Measurements from ENCODE around the gene AK9.

Gene AK9

DNA sequence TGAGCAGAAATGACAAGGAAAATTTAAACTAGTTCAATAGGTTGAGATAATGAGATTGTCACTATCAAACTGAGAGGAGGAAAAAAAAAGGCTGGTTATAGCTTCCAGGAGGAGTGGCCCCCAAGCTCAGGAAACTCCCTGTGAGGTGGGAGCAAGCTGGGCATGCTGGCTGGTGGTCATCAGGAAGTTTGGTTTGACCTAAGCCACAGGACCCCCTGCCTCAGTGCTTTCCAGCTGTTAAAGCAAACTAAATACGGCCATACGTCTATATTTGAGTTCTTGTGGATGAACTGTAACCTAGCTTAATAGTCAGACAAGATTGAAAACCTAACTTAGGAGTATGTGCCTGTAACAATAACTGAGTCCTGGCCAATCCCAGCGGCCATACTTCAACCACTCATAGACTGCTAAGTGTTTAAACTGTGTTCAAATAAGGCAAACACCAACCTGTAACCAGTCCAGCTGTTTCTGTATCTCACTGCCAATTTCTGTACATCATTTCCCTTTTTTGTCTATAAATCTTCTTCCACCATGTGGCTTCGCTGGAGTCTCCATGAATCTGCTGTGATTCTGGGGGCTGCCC is 183.4 kb downstream of the AK9 start:
- H3K4me1 ChIP-seq (ENCODE audit: insufficient read depth, low read length, severe bottlenecking), result no peaks in the 10 kb centered on the region
- H3K79me2 ChIP-seq (ENCODE audit: insufficient read depth, low read length), result no peaks in the 10 kb centered on the region
- H3K4me3 ChIP-seq (ENCODE audit: low read depth, low read length, poor library complexity, severe bottlenecking), result no peak overlapping the region
- no peaks in the 10 kb centered on the region for H3K9me3 ChIP-seq (ENCODE audit: low read length)
- H3K27ac ChIP-seq (ENCODE audit: low read depth, low read length, poor library complexity, severe bottlenecking), result no peak overlapping the region
- H3K36me3 ChIP-seq (ENCODE audit: insufficient read depth, low read length), result no peaks in the 10 kb centered on the region; the same call in 1 of the 2 replicates
- no peaks in the 10 kb centered on the region for H3F3A ChIP-seq (ENCODE audit: insufficient read depth, low read length)
- no peak overlapping the region for H3K4me2 ChIP-seq (ENCODE audit: low read length)
- H3K9ac ChIP-seq (ENCODE audit: low read length), result no peak overlapping the region
- no peaks in the 10 kb centered on the region for H4K20me1 ChIP-seq (ENCODE audit: insufficient read depth, low read length)
- no peaks in the 10 kb centered on the region for H3K9me2 ChIP-seq (ENCODE audit: low read depth, low read length)
- H3K27me3 ChIP-seq (ENCODE audit: insufficient read depth, low read length), result peaks cover 3% of the 10 kb centered on the region; the same call in 1 of the 2 replicates
- no peak overlapping the region for H2AFZ ChIP-seq (ENCODE audit: low read length)
- no peak for TF ChIP-seq EZH2 (IDR thresholded peaks at IDR 0.05; ENCODE audit: borderline replicate concordance, low read length)
- TF ChIP-seq, protein P1, sequence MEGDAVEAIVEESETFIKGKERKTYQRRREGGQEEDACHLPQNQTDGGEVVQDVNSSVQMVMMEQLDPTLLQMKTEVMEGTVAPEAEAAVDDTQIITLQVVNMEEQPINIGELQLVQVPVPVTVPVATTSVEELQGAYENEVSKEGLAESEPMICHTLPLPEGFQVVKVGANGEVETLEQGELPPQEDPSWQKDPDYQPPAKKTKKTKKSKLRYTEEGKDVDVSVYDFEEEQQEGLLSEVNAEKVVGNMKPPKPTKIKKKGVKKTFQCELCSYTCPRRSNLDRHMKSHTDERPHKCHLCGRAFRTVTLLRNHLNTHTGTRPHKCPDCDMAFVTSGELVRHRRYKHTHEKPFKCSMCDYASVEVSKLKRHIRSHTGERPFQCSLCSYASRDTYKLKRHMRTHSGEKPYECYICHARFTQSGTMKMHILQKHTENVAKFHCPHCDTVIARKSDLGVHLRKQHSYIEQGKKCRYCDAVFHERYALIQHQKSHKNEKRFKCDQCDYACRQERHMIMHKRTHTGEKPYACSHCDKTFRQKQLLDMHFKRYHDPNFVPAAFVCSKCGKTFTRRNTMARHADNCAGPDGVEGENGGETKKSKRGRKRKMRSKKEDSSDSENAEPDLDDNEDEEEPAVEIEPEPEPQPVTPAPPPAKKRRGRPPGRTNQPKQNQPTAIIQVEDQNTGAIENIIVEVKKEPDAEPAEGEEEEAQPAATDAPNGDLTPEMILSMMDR (IDR thresholded peaks at IDR 0.05; ENCODE audit: low read length), result no peak

GRCh38 chr6:109506841-109507240 is 184.2 kb downstream of the AK9 start:
- Histone ChIP-seq H3K79me2 (ENCODE audit: insufficient read depth, low read length) (no peaks in the 10 kb centered on the region), H3K9ac (ENCODE audit: low read length) (no peak overlapping the region), H3F3A (ENCODE audit: insufficient read depth, low read length) (no peaks in the 10 kb centered on the region), H3K9me2 (ENCODE audit: low read depth, low read length) (no peaks in the 10 kb centered on the region), H3K4me1 (ENCODE audit: insufficient read depth, low read length, severe bottlenecking) (no peaks in the 10 kb centered on the region), H3K27me3 (ENCODE audit: insufficient read depth, low read length) (peaks cover 3% of the 10 kb centered on the region; the same call in 1 of the 2 replicates), H3K4me2 (ENCODE audit: low read length) (no peak overlapping the region), H3K36me3 (ENCODE audit: insufficient read depth, low read length) (no peaks in the 10 kb centered on the region; the same call in 1 of the 2 replicates), H3K4me3 (ENCODE audit: low read depth, low read length, poor library complexity, severe bottlenecking) (no peak overlapping the region), H4K20me1 (ENCODE audit: insufficient read depth, low read length) (no peaks in the 10 kb centered on the region), H3K27ac (ENCODE audit: low read depth, low read length, poor library complexity, severe bottlenecking) (no peak overlapping the region), H3K9me3 (ENCODE audit: low read length) (no peaks in the 10 kb centered on the region), H2AFZ (ENCODE audit: low read length) (no peak overlapping the region)
- no peak for TF ChIP-seq EZH2 (IDR thresholded peaks at IDR 0.05; ENCODE audit: borderline replicate concordance, low read length)
- TF ChIP-seq, protein P1 (IDR thresholded peaks at IDR 0.05; ENCODE audit: low read length), result no peak

DNA sequence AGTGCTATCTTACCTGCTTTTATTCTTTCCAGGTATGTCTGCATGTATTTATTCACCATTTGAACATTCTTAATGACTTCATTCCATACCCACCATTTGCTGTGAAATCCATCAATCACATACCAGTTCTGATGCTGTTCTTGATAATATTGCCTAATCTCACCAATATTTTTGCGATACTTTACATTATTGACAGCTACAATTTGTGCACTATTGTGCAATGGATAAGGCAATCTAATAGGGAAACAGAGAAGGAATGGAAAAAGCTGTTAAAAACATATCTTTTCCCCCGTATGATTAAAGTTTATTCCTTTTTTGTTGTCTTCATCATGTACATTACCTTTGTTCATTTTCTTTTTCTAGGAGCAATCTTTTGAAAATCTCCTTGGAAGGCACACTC is 184.7 kb downstream of the AK9 start:
- Histone ChIP-seq H2AFZ (ENCODE audit: low read length) (no peak overlapping the region), H3K4me1 (ENCODE audit: insufficient read depth, low read length, severe bottlenecking) (no peaks in the 10 kb centered on the region), H3K9me2 (ENCODE audit: low read depth, low read length) (no peaks in the 10 kb centered on the region), H3K27ac (ENCODE audit: low read depth, low read length, poor library complexity, severe bottlenecking) (no peak overlapping the region), H3F3A (ENCODE audit: insufficient read depth, low read length) (no peaks in the 10 kb centered on the region), H3K9ac (ENCODE audit: low read length) (no peak overlapping the region), H3K4me2 (ENCODE audit: low read length) (no peak overlapping the region), H4K20me1 (ENCODE audit: insufficient read depth, low read length) (no peaks in the 10 kb centered on the region), H3K79me2 (ENCODE audit: insufficient read depth, low read length) (no peaks in the 10 kb centered on the region), H3K9me3 (ENCODE audit: low read length) (no peaks in the 10 kb centered on the region), H3K27me3 (ENCODE audit: insufficient read depth, low read length) (peaks cover 3% of the 10 kb centered on the region; the same call in 1 of the 2 replicates), H3K4me3 (ENCODE audit: low read depth, low read length, poor library complexity, severe bottlenecking) (no peak overlapping the region), H3K36me3 (ENCODE audit: insufficient read depth, low read length) (no peaks in the 10 kb centered on the region; the same call in 1 of the 2 replicates)
- no peak for TF ChIP-seq EZH2 (IDR thresholded peaks at IDR 0.05; ENCODE audit: borderline replicate concordance, low read length)
- TF ChIP-seq, protein P1 (IDR thresholded peaks at IDR 0.05; ENCODE audit: low read length), result no peak
